ENCODE measurements around the gene DDX54. TPM values are rescaled to one million over a fixed set of nuclear protein-coding genes. Genes with fewer than 3 reads are reported as not detected.
A peak's percentile ranks its signal among the peaks of the same experiment; 100 is the strongest.

The DDX54 gene
- total and polyA plus RNA-seq, 12 donors: 27.9 to 109 (median 70.0) TPM

DNA sequence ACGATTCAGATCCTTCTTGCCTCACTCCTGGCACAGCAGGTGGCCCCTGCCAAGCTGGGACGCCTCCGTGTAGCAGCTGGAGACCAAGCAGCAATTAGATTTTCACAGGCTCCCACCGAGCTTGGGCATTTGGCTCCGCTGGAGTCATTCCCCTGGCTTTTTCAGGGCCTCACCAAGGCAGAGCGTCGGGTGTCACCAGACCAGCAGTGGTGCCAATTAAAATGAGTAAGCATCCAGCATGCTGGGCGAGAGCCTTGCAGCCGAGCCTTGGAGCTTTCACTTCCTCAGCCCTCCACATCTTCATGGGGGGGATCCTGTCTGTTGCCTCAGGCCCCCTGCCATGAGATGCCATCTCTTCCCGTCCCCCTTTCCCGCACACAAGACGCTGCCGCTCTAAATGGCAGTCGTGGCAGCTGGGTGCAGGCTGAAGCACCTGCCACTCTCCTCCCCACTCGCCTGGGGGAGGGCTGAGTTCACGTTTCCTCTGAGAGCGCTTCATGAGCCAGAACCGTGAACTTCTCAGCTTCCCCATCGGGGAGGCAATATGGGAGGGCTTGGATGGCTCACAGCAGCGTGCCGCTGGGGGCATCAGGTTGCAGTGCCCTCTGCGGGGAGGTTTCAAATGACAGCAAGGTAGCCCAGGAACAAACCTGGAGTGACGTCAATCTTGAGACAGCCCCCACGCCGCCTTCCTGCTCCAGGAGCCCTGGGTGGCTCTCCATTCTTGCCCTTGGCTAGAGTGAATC is 47.7 kb upstream of the DDX54 start:
- TF ChIP-seq, protein P1, sequence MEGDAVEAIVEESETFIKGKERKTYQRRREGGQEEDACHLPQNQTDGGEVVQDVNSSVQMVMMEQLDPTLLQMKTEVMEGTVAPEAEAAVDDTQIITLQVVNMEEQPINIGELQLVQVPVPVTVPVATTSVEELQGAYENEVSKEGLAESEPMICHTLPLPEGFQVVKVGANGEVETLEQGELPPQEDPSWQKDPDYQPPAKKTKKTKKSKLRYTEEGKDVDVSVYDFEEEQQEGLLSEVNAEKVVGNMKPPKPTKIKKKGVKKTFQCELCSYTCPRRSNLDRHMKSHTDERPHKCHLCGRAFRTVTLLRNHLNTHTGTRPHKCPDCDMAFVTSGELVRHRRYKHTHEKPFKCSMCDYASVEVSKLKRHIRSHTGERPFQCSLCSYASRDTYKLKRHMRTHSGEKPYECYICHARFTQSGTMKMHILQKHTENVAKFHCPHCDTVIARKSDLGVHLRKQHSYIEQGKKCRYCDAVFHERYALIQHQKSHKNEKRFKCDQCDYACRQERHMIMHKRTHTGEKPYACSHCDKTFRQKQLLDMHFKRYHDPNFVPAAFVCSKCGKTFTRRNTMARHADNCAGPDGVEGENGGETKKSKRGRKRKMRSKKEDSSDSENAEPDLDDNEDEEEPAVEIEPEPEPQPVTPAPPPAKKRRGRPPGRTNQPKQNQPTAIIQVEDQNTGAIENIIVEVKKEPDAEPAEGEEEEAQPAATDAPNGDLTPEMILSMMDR (IDR thresholded peaks at IDR 0.05): peak in 2 of 6 experiments; percentile 5 to 6
- TF ChIP-seq POLR2A (IDR thresholded peaks at IDR 0.05): peak in 1 of 2 donors; percentile 56
- H3K9me3 ChIP-seq (replicated peaks in 1 of 3): no peaks in the 10 kb centered on the region
- peak overlapping the region; percentile 37 to 86 (median 84) for H3K27ac ChIP-seq
- H3K27me3 ChIP-seq: no peaks in the 10 kb centered on the region
- H3K4me1 ChIP-seq (replicated peaks in 1 of 2): peaks cover 59 to 87% of the 10 kb centered on the region in 2 donors
- 43 to 56% (median 51%) methylated on average over 19 to 25 of the region's 25 CpGs for WGBS, 4 donors
- peaks cover 0 to 66% of the 10 kb centered on the region in 2 donors for H3K36me3 ChIP-seq (replicated peaks in 1 of 2)
- no peak overlapping the region for H3K4me3 ChIP-seq
- DNase-seq: peak; percentile 61 to 86 (median 83)
- intact Hi-C loops (cut with DNase I): no loop called here

DNA sequence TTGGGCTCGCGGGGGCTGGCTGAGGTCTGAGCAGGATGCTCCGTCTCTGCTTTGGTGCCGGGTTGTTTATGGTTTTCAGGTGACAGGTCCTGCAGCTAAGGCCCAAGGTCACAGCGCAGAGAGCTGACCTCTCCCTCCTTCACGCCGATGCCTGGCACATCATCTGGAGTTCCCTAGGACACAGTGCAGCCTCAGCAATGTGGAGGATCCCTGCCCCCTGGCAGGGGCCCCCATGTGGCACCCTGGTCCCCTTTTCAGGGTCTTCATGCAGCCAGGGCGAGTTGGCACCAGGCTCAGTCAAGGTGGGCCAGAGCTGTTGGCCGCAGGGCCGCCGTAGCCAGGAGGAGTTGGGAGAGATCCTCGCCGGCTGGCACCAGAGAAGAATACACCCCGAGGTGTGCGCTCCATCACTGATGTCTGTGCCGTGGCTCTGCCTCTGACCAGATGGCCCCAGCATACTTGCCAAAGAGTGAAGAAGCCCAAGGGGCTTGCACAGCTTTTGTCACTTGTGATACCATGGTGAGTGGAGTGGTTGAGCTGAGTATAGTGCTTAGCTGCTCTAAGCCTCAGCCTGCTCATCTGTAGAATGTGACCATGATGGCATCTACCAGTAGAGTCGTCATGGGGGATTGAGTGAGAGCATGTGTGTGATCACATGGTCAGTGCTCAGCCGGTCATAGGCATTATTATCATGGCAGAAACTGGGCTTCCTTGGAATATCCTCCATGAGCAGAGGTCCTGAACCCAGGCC is 47.0 kb upstream of the DDX54 start:
- 71 to 82% (median 76%) methylated on average over 12 to 18 of the region's 18 CpGs for WGBS, 4 donors
- H3K4me3 ChIP-seq: no peak overlapping the region
- peak in 3 of 7 donors; percentile 34 to 58 (median 34) for DNase-seq
- no peaks in the 10 kb centered on the region for H3K9me3 ChIP-seq (replicated peaks in 1 of 3)
- no peaks in the 10 kb centered on the region for H3K27me3 ChIP-seq
- TF ChIP-seq POLR2A (IDR thresholded peaks at IDR 0.05): no peak
- TF ChIP-seq, protein P1 (IDR thresholded peaks at IDR 0.05): no peak
- peak overlapping the region; percentile 37 to 86 (median 84) for H3K27ac ChIP-seq
- H3K4me1 ChIP-seq (replicated peaks in 1 of 2): peaks cover 64 to 87% of the 10 kb centered on the region in 2 donors
- H3K36me3 ChIP-seq (replicated peaks in 1 of 2): peaks cover 0 to 70% of the 10 kb centered on the region in 2 donors
- intact Hi-C loops (cut with DNase I): no loop called here

DNA sequence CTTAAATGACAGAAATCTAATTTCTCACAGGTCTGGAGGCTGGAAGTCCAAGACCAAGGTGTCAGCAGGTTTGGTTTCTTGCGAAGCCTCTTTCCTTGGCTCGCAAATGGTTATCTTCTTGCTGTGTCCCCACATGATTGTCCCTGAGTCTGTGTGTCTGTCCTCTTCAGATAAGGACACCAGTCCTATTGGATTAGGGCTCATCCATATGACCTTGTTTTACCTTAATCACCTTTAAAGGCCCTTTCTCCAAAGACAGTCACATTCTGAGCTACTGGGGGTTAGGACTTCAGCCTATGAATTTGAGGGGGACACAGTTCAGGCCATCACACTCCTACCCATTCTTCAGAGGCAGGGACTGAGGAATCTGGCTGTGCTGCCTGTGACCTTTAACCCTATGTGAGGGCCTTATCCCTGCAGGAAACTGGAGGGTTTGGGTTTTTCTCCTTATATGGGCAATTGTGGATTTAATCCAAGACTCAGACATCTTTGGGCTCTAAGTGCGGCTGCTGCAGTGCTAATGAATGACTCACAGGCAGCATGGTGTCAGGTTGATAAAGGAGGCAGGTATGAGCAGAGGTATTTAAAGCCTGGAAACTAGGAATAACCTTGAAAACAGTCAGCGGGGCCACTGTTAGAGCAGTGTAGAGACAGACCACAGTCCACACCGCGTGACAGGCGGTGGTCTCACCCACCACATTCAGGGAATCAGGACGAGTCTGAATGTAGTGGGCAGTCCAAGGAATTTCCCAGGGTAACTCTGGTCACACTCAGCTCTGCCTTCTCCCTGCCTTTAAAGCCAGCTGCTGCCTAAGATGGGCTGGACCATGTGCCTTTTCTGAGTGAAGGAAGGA is 46.2 kb upstream of the DDX54 start:
- peak overlapping the region; percentile 34 to 86 (median 84) for H3K27ac ChIP-seq
- H3K9me3 ChIP-seq (replicated peaks in 1 of 3): no peaks in the 10 kb centered on the region
- intact Hi-C loops (cut with DNase I): no loop called here
- no peak overlapping the region for H3K4me3 ChIP-seq
- peaks cover 72 to 87% of the 10 kb centered on the region in 2 donors for H3K4me1 ChIP-seq (replicated peaks in 1 of 2)
- no peaks in the 10 kb centered on the region for H3K27me3 ChIP-seq
- peak in 2 of 7 donors; percentile 24 to 56 for DNase-seq
- H3K36me3 ChIP-seq (replicated peaks in 1 of 2): peaks cover 0 to 77% of the 10 kb centered on the region in 2 donors
- 60 to 81% (median 63%) methylated on average over 8 of the region's 8 CpGs for WGBS, 4 donors
- no peak for TF ChIP-seq POLR2A (IDR thresholded peaks at IDR 0.05)
- TF ChIP-seq, protein P1 (IDR thresholded peaks at IDR 0.05): no peak

All from adrenal gland (tissue), 12 donors.